Naive thymus-derived CD4-positive, alpha-beta T cell (primary cell): ENCODE results near the gene ESPN. TPM values are rescaled to one million over a fixed set of nuclear protein-coding genes. Genes with fewer than 3 reads are reported as not detected.

Experiments used
- ATAC-seq: fragments of 150-1000 bp; cut with Tn5 transposase; 2 replicates; pipeline ENCODE4 v1.10.0; 2021; ENCODE audit warnings: mild to moderate bottlenecking, moderate library complexity
- CTCF ChIA-PET: fragments of 350-600 bp; sonication (Branson Sonifier 250); formaldehyde crosslinking; loops from one replicate; lab custom pipeline; 2021; ENCODE audit warnings: antibody characterized with exemption; lab: Charles Lee
- POLR2A ChIA-PET: fragments of 350-600 bp; sonication (Branson Sonifier 250); formaldehyde crosslinking; loops from one replicate; lab custom pipeline; 2021; ENCODE audit warnings: antibody characterized with exemption, inconsistent platforms; lab: Charles Lee
- DNase-seq, 9 donors: peaks; one replicate each; pipeline versions ENCODE4 v3.0.0 to v3.0.0-alpha.2; 2020 to 2022; ENCODE audit warnings: mixed read lengths in 1 of 9
- H3K27ac ChIP-seq: one replicate; pipeline ENCODE4 v1.7.0; 2013; ENCODE audit warnings: mild to moderate bottlenecking, low read depth, low read length, moderate library complexity
- H3K27me3 ChIP-seq, 2 donors: one replicate each; pipeline ENCODE4 v1.7.0; 2013; ENCODE audit warnings: low read length in 2 of 2, mild to moderate bottlenecking in 2 of 2, moderate library complexity in 2 of 2; ENCODE audit not compliant: control insufficient read depth in 2 of 2, insufficient read depth in 2 of 2
- H3K36me3 ChIP-seq, 3 experiments: 1 replicate in 2 of 3; 2 replicates in 1 of 3; pipeline ENCODE4 v1.7.0; 2013; ENCODE audit warnings: low read length in 3 of 3, mild to moderate bottlenecking in 3 of 3, moderate library complexity in 1 of 3; ENCODE audit not compliant: insufficient read depth in 3 of 3, control insufficient read depth in 2 of 3
- H3K4me1 ChIP-seq, 2 donors: one replicate each; pipeline ENCODE4 v1.7.0; 2013; ENCODE audit warnings: low read length in 2 of 2, mild to moderate bottlenecking in 2 of 2, moderate library complexity in 1 of 2; ENCODE audit not compliant: control insufficient read depth in 2 of 2, insufficient read depth in 2 of 2
- H3K4me3 ChIP-seq: 2 replicates; pipeline ENCODE4 v1.7.0; 2013; ENCODE audit warnings: mild to moderate bottlenecking, low read length
- H3K9me3 ChIP-seq, 3 experiments: 1 replicate in 2 of 3; 2 replicates in 1 of 3; pipeline ENCODE4 v1.7.0; 2013; ENCODE audit warnings: low read length in 3 of 3; ENCODE audit not compliant: control insufficient read depth in 2 of 3
- H3K27ac Mint-ChIP-seq, 9 donors: one replicate each; pipeline ENCODE4 v1.8.0; 2020 to 2022; ENCODE audit warnings: mixed read lengths in 9 of 9, mild to moderate bottlenecking in 8 of 9, moderate library complexity in 5 of 9, inconsistent platforms in 2 of 9
- H3K27me3 Mint-ChIP-seq, 5 donors: one replicate each; pipeline ENCODE4 v1.8.0; 2021 to 2022; ENCODE audit warnings: mixed read lengths in 5 of 5, mild to moderate bottlenecking in 1 of 5
- H3K36me3 Mint-ChIP-seq, 5 donors: one replicate each; pipeline ENCODE4 v1.8.0; 2020 to 2022; ENCODE audit warnings: mixed read lengths in 5 of 5, mild to moderate bottlenecking in 3 of 5, inconsistent platforms in 1 of 5
- H3K4me1 Mint-ChIP-seq, 7 donors: one replicate each; pipeline ENCODE4 v1.8.0; 2020 to 2022; ENCODE audit warnings: mixed read lengths in 7 of 7, mild to moderate bottlenecking in 3 of 7, inconsistent platforms in 1 of 7
- H3K4me3 Mint-ChIP-seq, 10 donors: one replicate each; pipeline ENCODE4 v1.8.0; 2020 to 2022; ENCODE audit warnings: mild to moderate bottlenecking in 10 of 10, mixed read lengths in 10 of 10, moderate library complexity in 6 of 10, inconsistent platforms in 2 of 10
- H3K9me3 Mint-ChIP-seq, 11 donors: one replicate each; pipeline ENCODE4 v1.8.0; 2020 to 2022; ENCODE audit warnings: mixed read lengths in 11 of 11, mild to moderate bottlenecking in 4 of 11, inconsistent platforms in 1 of 11, moderate library complexity in 1 of 11
- intact Hi-C, 2 donors: fragments of 100-400 bp; cut with micrococcal nuclease; formaldehyde crosslinking; loops; one replicate each; pipeline ENCODE4 v1.15.1; 2023
- polyA plus RNA-seq, 2 donors: library from polyadenylated mRNA; unstranded; fragments of 300-500 nt; fragmentation: Illumina TruSeq; gene quantifications; one replicate each; pipeline ENCODE4 v1.2.3, GENCODE V29; 2021
- total RNA-seq, 6 experiments: library from RNA in 5 of 6; stranded (reverse) in 5 of 6; gene quantifications; 1 replicate in 5 of 6; 2 replicates in 1 of 6; pipeline ENCODE4 v1.2.3 and lab custom pipeline; 2021 to 2026

ESPN gene
- total and polyA plus RNA-seq, 7 experiments from 2014 or later: 0.40 to 2.9 (median 2.1) TPM

GRCh38 chr1:6438047-6438525 lies 13.5 kb downstream of the ESPN start:
- Mint-ChIP-seq H3K36me3 (no peaks in the 10 kb centered on the region), H3K9me3 (no peaks in the 10 kb centered on the region), H3K27me3 (peaks cover 18 to 48% (median 20%) of the 10 kb centered on the region in 5 donors), H3K4me1 (peaks cover 0 to 14% (median 9%) of the 10 kb centered on the region in 7 donors), H3K4me3 (peak overlapping the region in 4 of 10 donors; percentile 4 to 58 (median 22)), H3K27ac (peak overlapping the region in 3 of 9 donors; percentile 38 to 74 (median 67))
- ChIA-PET CTCF (interaction anchor here (0.6 to 6.2 kb wide), 11 partner anchors 11 to 193 kb away, joined by 3 to 44 read pairs (median 4); partner anchors contain the start of genes HES2 and TNFRSF25), POLR2A (interaction anchor here (0.9 to 1.6 kb wide), 3 partner anchors 22 to 57 kb away, joined by 3 to 7 read pairs (median 3); partner anchors contain the start of gene TNFRSF25)
- no peaks in the 10 kb centered on the region for H3K9me3 ChIP-seq
- no peak overlapping the region for H3K27ac ChIP-seq
- DNase-seq (peak; percentile 55 to 79 (median 66)), ATAC-seq (peak; percentile 74)
- H3K4me3 ChIP-seq: no peak overlapping the region
- H3K36me3 ChIP-seq: no peaks in the 10 kb centered on the region
- H3K27me3 ChIP-seq: peaks cover 0 to 9% of the 10 kb centered on the region in 2 donors
- H3K4me1 ChIP-seq: no peaks in the 10 kb centered on the region
- intact Hi-C loops: loop anchor here (1.0 to 5.0 kb wide), 5 partner anchors 15 to 192 kb away; no protein-coding TSS in a partner anchor

- Mint-ChIP-seq H3K27ac (no peak overlapping the region), H3K4me1 (peaks cover 6 to 17% (median 14%) of the 10 kb centered on the region in 7 donors), H3K4me3 (peak overlapping the region in 8 of 10 donors; percentile 43 to 71 (median 57)), H3K27me3 (peaks cover 21 to 49% (median 27%) of the 10 kb centered on the region in 5 donors), H3K9me3 (no peaks in the 10 kb centered on the region), H3K36me3 (peaks cover 0 to 4% (median 0%) of the 10 kb centered on the region in 5 donors)
- CTCF ChIA-PET: interaction anchor here (1.1 to 6.2 kb wide), 7 partner anchors 14 to 93 kb away, joined by 3 to 44 read pairs (median 5); partner anchors contain the start of genes HES2 and TNFRSF25
- no peak overlapping the region for H3K27ac ChIP-seq
- ATAC-seq (peak; percentile 88), DNase-seq (peak in 8 of 9 donors; percentile 53 to 79 (median 60))
- peaks cover 0 to 9% of the 10 kb centered on the region in 2 donors for H3K27me3 ChIP-seq
- H3K4me3 ChIP-seq: no peak overlapping the region
- POLR2A ChIA-PET: interaction anchor here (1.3 to 1.5 kb wide), 3 partner anchors 14 to 26 kb away, joined by 4 to 7 read pairs (median 4); partner anchors contain the start of gene TNFRSF25
- H3K4me1 ChIP-seq: no peaks in the 10 kb centered on the region
- intact Hi-C loops: no loop called here
- no peaks in the 10 kb centered on the region for H3K9me3 ChIP-seq
- no peaks in the 10 kb centered on the region for H3K36me3 ChIP-seq
These were observed 15.9 kb downstream of the ESPN start for GRCh38 chr1:6440198-6441126.

GRCh38 chr1:6441586-6441985 lies 17.0 kb downstream of the ESPN start:
- H3K4me1 Mint-ChIP-seq: peaks cover 6 to 18% (median 17%) of the 10 kb centered on the region in 7 donors
- Histone ChIP-seq H3K9me3 (no peaks in the 10 kb centered on the region), H3K36me3 (no peaks in the 10 kb centered on the region), H3K27ac (no peak overlapping the region), H3K4me3 (no peak overlapping the region), H3K4me1 (peaks cover 0 to 4% of the 10 kb centered on the region in 2 donors), H3K27me3 (peaks cover 2 to 12% of the 10 kb centered on the region in 2 donors)
- peaks cover 24 to 55% (median 35%) of the 10 kb centered on the region in 5 donors for H3K27me3 Mint-ChIP-seq
- DNase-seq (no peak), ATAC-seq (no peak)
- POLR2A ChIA-PET: interaction anchor here (0.5 to 1.3 kb wide), 3 partner anchors 13 to 29 kb away, joined by 3 to 4 read pairs (median 4); no protein-coding TSS in a partner anchor
- CTCF ChIA-PET: interaction anchor here (1.2 to 2.0 kb wide), 3 partner anchors 13 to 27 kb away, joined by 3 to 5 read pairs (median 5); no protein-coding TSS in a partner anchor
- peak overlapping the region in 5 of 10 donors; percentile 43 to 66 (median 62) for H3K4me3 Mint-ChIP-seq
- intact Hi-C loops: no loop called here
- H3K9me3 Mint-ChIP-seq: no peaks in the 10 kb centered on the region
- H3K27ac Mint-ChIP-seq: no peak overlapping the region
- peaks cover 0 to 4% (median 0%) of the 10 kb centered on the region in 5 donors for H3K36me3 Mint-ChIP-seq

GRCh38 chr1:6443339-6444115 lies 19.0 kb downstream of the ESPN start:
- POLR2A ChIA-PET: interaction anchor here (1.5 kb wide), 1 partner anchor 18 kb away, joined by 4 read pairs; no protein-coding TSS in a partner anchor
- H3K9me3 Mint-ChIP-seq: no peaks in the 10 kb centered on the region
- H3K4me3 Mint-ChIP-seq: no peak overlapping the region
- H3K4me1 ChIP-seq: peaks cover 4 to 19% of the 10 kb centered on the region in 2 donors
- H3K27ac ChIP-seq: no peak overlapping the region
- DNase-seq: no peak
- H3K4me1 Mint-ChIP-seq: peaks cover 5 to 20% (median 15%) of the 10 kb centered on the region in 7 donors
- no peak overlapping the region for H3K4me3 ChIP-seq
- intact Hi-C loops: loop anchor here in 1 of 2 donors (2.0 kb wide), 1 partner anchor 31 kb away; no protein-coding TSS in a partner anchor
- peaks cover 17 to 58% (median 26%) of the 10 kb centered on the region in 5 donors for H3K27me3 Mint-ChIP-seq
- H3K9me3 ChIP-seq: no peaks in the 10 kb centered on the region
- H3K36me3 ChIP-seq: no peaks in the 10 kb centered on the region
- ATAC-seq: no peak
- peaks cover 0 to 4% (median 0%) of the 10 kb centered on the region in 5 donors for H3K36me3 Mint-ChIP-seq
- H3K27me3 ChIP-seq: peaks cover 4 to 14% of the 10 kb centered on the region in 2 donors
- CTCF ChIA-PET: interaction anchor here (1.1 to 2.0 kb wide), 5 partner anchors 12 to 203 kb away, joined by 3 to 6 read pairs (median 4); no protein-coding TSS in a partner anchor
- no peak overlapping the region for H3K27ac Mint-ChIP-seq

- DNase-seq (no peak), ATAC-seq (no peak)
- H3K4me1 Mint-ChIP-seq: peaks cover 8 to 23% (median 17%) of the 10 kb centered on the region in 7 donors
- POLR2A ChIA-PET: interaction anchor here (12.7 kb wide), 1 partner anchor 19 kb away, joined by 165 read pairs; the partner anchor contains the start of gene TNFRSF25
- CTCF ChIA-PET: interaction anchor here (0.6 kb wide), 1 partner anchor 29 kb away, joined by 3 read pairs; no protein-coding TSS in a partner anchor
- H3K27ac Mint-ChIP-seq: no peak overlapping the region
- H3K9me3 Mint-ChIP-seq: no peaks in the 10 kb centered on the region
- Histone ChIP-seq H3K36me3 (no peaks in the 10 kb centered on the region), H3K4me3 (no peak overlapping the region), H3K9me3 (no peaks in the 10 kb centered on the region), H3K27ac (no peak overlapping the region), H3K27me3 (peaks cover 4 to 16% of the 10 kb centered on the region in 2 donors), H3K4me1 (peaks cover 4 to 19% of the 10 kb centered on the region in 2 donors)
- H3K4me3 Mint-ChIP-seq: no peak overlapping the region
- intact Hi-C loops: loop anchor here in 1 of 2 donors (2.0 kb wide), 1 partner anchor 30 kb away; no protein-coding TSS in a partner anchor
- H3K36me3 Mint-ChIP-seq: peaks cover 0 to 4% (median 0%) of the 10 kb centered on the region in 5 donors
- H3K27me3 Mint-ChIP-seq: peaks cover 18 to 58% (median 26%) of the 10 kb centered on the region in 5 donors
These were observed 19.8 kb downstream of the ESPN start for GRCh38 chr1:6444377-6444776.
